NK-92 treated with Interleukin-12 subunit alpha and Interleukin-12 subunit beta, amount 100 ng/mL, for 24 hours (cell line): ENCODE results near the gene PSG3.
"Not testable (repeated sequence)": the region's sequence is repeated elsewhere in the genome, so short reads cannot be mapped to it uniquely, and the experiment has no call there.

Experiments used
- DNase-seq: peaks from one replicate; lab custom pipeline; 2025; lab: John Stamatoyannopoulos, UW

PSG3 gene

DNA sequence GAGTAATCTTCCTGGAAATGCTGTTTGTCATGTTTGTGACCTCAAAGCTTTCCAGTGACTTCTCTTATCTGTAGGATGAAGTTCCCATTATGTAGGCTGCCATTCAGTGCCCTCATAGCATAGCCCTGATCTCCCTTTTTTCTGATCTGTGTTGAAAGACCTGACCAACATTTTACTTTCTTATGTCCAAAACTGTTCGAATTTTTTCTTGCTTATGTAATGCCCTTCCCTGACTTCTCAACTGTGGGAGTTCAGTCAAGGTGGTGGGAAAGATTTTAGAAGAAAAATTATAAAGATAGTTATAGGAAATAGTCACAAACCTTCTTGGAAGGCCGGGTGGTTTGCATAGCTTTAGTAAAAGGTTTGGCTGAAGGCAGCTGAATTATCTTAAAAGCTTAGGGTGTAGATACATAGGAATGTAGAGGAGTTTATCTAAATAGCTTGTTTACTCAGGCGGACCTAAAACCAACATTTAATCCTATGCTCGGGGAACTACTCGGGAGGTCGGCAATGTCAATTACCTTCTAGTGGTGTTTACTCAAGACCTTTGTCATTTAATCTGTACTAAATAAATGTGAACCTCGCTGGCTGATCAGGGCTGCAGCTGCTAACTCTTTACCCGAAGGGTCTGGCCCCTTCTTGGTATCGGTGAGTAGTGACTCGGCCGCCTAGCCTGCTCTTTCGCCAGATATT is 44.3 kb downstream of the PSG3 start:
- DNase-seq, result no peak

DNA sequence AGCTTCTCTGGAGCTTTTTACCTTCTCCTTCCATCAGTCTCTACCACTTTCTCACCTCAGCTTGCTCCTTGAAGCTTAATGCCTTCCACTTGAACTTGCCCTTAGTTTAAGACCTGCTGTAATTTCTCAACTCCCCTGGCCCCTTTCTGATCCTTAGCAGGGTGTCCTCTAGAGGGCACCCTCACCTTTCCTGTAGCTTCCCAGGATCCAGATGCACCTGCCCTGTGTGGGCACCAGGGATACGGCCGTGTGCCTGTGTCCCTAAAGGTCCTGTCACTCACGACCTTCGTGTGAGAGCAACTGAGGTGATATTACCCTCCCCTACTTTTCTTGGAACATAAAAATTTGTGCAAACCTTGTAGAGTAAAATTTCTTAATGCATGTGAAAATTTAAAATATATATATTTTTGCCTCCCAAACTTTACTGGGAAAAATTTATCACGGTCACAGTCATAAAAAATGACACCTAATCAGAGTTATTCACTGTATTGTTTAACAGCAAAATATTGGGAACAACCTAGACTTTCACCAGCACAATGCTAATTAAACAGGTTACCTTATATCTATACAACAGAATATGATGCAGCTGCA is 46.4 kb downstream of the PSG3 start:
- DNase-seq, result no peak

DNA sequence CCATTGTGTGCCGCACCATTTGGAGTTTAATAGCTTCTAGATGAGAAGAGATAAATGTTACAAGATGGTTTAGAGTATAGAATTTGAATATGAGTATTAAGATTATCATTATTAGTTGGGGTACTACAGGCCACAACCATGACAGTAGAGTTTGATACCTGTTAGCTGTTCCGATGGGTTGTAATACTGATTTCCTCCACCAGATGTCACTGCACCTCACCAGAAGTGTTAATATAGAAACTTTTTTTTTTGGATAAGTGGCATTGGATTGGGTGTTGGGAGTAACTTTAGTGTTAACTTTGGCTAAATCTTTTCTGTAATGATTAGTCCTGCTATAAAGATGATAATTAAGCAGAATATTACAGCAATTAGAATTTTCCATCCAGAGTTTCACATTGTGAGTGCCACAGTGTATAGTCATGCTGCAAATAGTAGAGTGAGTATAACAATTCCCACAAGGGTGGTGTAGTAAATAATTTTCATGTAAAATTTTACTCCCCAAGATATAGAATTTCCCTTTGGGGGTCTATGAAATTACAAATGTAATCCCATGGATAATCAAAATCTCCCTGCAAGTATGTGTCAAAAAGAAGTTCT is 56.3 kb downstream of the PSG3 start:
- no peak for DNase-seq

- not testable (repeated sequence) for DNase-seq
Observed at GRCh38 chr19:42676326-42676725, 64.0 kb downstream of the PSG3 start.

DNA sequence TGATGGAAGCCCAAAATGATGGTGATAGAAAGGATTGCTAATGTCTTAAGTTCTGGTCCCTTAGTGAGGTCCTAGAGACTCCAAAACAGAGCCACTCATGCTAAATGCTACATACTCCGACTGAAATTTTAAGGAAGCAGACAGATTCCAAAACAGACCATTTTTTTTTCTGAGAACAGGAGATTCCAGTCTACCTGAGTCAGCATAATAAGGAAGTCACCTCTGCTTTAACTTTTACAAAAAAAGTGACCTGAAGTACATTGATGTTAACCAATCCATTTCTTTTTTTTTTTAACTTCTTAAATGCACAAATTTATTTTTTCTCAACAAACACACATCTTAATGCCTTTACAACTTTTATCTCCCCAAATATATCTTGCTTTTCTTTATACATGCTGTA is 65.7 kb downstream of the PSG3 start:
- DNase-seq, result not testable (repeated sequence)
